Measurements from ENCODE around the gene PPP1R2.

DNA sequence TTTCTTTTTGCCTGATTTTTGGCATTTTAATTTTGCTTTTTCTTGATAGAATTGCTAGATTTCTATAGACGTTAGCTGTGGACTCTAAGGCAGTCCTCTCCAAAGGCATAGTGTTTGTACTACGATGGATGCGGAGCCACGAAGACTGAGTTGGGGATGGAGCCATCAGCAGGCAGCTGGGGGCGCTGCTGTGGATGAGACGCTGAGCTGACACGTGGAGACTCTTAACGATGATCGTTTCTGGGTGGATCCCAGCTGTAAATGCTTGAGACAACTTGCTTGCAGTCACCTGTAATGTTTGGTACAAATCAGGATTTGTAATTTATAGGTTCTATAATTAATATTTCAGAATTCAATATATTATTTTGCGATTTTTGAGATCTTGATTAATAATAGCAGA is 13.3 kb upstream of the PPP1R2 start:
- TF ChIP-seq, protein P1, sequence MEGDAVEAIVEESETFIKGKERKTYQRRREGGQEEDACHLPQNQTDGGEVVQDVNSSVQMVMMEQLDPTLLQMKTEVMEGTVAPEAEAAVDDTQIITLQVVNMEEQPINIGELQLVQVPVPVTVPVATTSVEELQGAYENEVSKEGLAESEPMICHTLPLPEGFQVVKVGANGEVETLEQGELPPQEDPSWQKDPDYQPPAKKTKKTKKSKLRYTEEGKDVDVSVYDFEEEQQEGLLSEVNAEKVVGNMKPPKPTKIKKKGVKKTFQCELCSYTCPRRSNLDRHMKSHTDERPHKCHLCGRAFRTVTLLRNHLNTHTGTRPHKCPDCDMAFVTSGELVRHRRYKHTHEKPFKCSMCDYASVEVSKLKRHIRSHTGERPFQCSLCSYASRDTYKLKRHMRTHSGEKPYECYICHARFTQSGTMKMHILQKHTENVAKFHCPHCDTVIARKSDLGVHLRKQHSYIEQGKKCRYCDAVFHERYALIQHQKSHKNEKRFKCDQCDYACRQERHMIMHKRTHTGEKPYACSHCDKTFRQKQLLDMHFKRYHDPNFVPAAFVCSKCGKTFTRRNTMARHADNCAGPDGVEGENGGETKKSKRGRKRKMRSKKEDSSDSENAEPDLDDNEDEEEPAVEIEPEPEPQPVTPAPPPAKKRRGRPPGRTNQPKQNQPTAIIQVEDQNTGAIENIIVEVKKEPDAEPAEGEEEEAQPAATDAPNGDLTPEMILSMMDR (tag by site-specific recombination; IDR thresholded peaks at IDR 0.05) = no peak
- TF ChIP-seq ZBTB7A (tag by site-specific recombination; IDR thresholded peaks at IDR 0.05; ENCODE audit: low read depth) = no peak
- TF ChIP-seq ZNF677 (tag by site-specific recombination; IDR thresholded peaks at IDR 0.05) = no peak
- no peak for TF ChIP-seq ZNF214 (tag by site-specific recombination; IDR thresholded peaks at IDR 0.05; ENCODE audit: borderline replicate concordance)
- no peak for TF ChIP-seq GLI4 (tag by site-specific recombination; IDR thresholded peaks at IDR 0.05)
- TF ChIP-seq ZNF600 (tag by site-specific recombination; IDR thresholded peaks at IDR 0.05) = no peak
- no peak for TF ChIP-seq OVOL3 (tag by site-specific recombination; IDR thresholded peaks at IDR 0.05)
- no peak for TF ChIP-seq YY1 (tag by site-specific recombination; IDR thresholded peaks at IDR 0.05)
